A673 (cell line): ENCODE data around the gene NDST4.

Experiments used
- EZH2 ChIP-seq: fragments of 200-600 bp; sonication (generic); IDR thresholded peaks from 2 replicates; pipeline ENCODE4 v1.6.1; 2017; ENCODE audit warnings: borderline replicate concordance, low read depth, mild to moderate bottlenecking, mixed read lengths, antibody characterized with exemption, low read length; ENCODE audit not compliant: poor library complexity, severe bottlenecking
- TF ChIP-seq, protein P1 (sequence below): fragments of 300-800, 200-600 bp; sonication (generic); conservative IDR thresholded peaks from 2 replicates; pipeline ENCODE4 v1.5.1; 2017; ENCODE audit warnings: low read depth, mild to moderate bottlenecking, antibody characterized with exemption, low read length, moderate library complexity, mixed read lengths

- TF ChIP-seq, protein P1, sequence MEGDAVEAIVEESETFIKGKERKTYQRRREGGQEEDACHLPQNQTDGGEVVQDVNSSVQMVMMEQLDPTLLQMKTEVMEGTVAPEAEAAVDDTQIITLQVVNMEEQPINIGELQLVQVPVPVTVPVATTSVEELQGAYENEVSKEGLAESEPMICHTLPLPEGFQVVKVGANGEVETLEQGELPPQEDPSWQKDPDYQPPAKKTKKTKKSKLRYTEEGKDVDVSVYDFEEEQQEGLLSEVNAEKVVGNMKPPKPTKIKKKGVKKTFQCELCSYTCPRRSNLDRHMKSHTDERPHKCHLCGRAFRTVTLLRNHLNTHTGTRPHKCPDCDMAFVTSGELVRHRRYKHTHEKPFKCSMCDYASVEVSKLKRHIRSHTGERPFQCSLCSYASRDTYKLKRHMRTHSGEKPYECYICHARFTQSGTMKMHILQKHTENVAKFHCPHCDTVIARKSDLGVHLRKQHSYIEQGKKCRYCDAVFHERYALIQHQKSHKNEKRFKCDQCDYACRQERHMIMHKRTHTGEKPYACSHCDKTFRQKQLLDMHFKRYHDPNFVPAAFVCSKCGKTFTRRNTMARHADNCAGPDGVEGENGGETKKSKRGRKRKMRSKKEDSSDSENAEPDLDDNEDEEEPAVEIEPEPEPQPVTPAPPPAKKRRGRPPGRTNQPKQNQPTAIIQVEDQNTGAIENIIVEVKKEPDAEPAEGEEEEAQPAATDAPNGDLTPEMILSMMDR, result no peak
- TF ChIP-seq EZH2, result no peak
Measured at GRCh38 chr4:114927881-114928280, 185.5 kb downstream of the NDST4 start.
